Motor neuron (in vitro differentiated cells): Measurements from ENCODE around the gene PLXNB3. TPM values are rescaled to one million over a fixed set of nuclear protein-coding genes. Genes with fewer than 3 reads are reported as not detected.
"Not testable (repeated sequence)": the region's sequence is repeated elsewhere in the genome, so short reads cannot be mapped to it uniquely, and the experiment has no call there.

Source experiments
- ATAC-seq, 8 experiments: fragments of 200-7000 bp; cut with Tn5 transposase; replicated peaks in 6 of 8; 2 replicates each; pipeline ENCODE4 v1.8.0; 2021; ENCODE audit warnings: mild to moderate bottlenecking in 8 of 8, moderate library complexity in 8 of 8
- H3K27ac ChIP-seq, 2 donors: fragments of 250-450 bp; sonication (Bioruptor Pico); 2 replicates each; pipeline ENCODE4 v1.9.0; 2021; ENCODE audit warnings: antibody characterized with exemption in 2 of 2, mild to moderate bottlenecking in 2 of 2, moderate library complexity in 1 of 2
- H3K4me1 ChIP-seq, 2 donors: fragments of 250-450 bp; sonication (Bioruptor Pico); replicated peaks in 1 of 2; 2 replicates each; pipeline ENCODE4 v1.6.1; 2021; ENCODE audit warnings: antibody characterized with exemption in 2 of 2, mild to moderate bottlenecking in 2 of 2, moderate library complexity in 1 of 2
- H3K4me3 ChIP-seq, 5 donors: fragments of 250-450 bp; sonication (Bioruptor Pico); 2 replicates each; pipeline ENCODE4 v1.9.0; 2021; ENCODE audit warnings: antibody characterized with exemption in 5 of 5, mild to moderate bottlenecking in 5 of 5, moderate library complexity in 4 of 5
- WGBS, 10 experiments: fragments of 450-650 bp; shearing (Covaris generic); methylation state at CpG; one replicate each; pipeline ENCODE4 v1.0.0; 2022; 5-methylcytosine and 5-hydroxymethylcytosine counted together
- in situ Hi-C, 9 experiments: fragments of 400-800 bp; cut with MboI; loops; one replicate each; pipeline ENCODE4 v1.15.0; 2021; ENCODE audit warnings: low sequenced_read_pairs in 9 of 9, low pct_unique_long_range_greater_than_20kb in 2 of 9; ENCODE audit not compliant: unreplicated experiment in 9 of 9
- total RNA-seq, 8 experiments: library from RNA; unstranded; fragments of 300-600 nt; gene quantifications; 2 replicates each; pipeline versions ENCODE4 v1.2.3 to v1.2.4, GENCODE V29; 2022

The PLXNB3 gene
- total RNA-seq, 8 experiments from 2014 or later, result 0.62 to 4.3 (median 1.2) TPM

GRCh38 chrX:153736071-153736820 is 27.8 kb upstream of the PLXNB3 start:
- Histone ChIP-seq H3K27ac (no peak overlapping the region), H3K4me1 (no peaks in the 10 kb centered on the region), H3K4me3 (no peak overlapping the region)
- in situ Hi-C loops, result no loop called here
- no peak for ATAC-seq
- 32 to 90% (median 75%) methylated on average over 2 to 4 of the region's 30 CpGs; no CpG with 5 or more reads in 7 of the 10 experiments for WGBS, 10 experiments

- in situ Hi-C loops, result no loop called here
- Histone ChIP-seq H3K4me3 (no peak overlapping the region), H3K4me1 (no peaks in the 10 kb centered on the region), H3K27ac (no peak overlapping the region)
- 79% methylated on average over 5 of the region's 15 CpGs; no CpG with 5 or more reads in 9 of the 10 experiments for WGBS, 10 experiments
- ATAC-seq, result no peak
Observed at GRCh38 chrX:153736871-153737441, 27.1 kb upstream of the PLXNB3 start.

- ATAC-seq, result peak in 1 of 8 experiments; percentile 17
- Histone ChIP-seq H3K4me1 (peaks cover 3 to 5% of the 10 kb centered on the region in 2 donors), H3K27ac (no peak overlapping the region), H3K4me3 (no peak overlapping the region)
- in situ Hi-C loops, result no loop called here
- WGBS, 10 experiments, result no CpG with 5 or more reads among the region's 27 CpGs
Observed at GRCh38 chrX:153738056-153738605, 25.9 kb upstream of the PLXNB3 start.

GRCh38 chrX:153739754-153740486 is 24.1 kb upstream of the PLXNB3 start:
- no peak overlapping the region for H3K4me3 ChIP-seq
- in situ Hi-C loops, result no loop called here
- no peak for ATAC-seq
- no peak overlapping the region for H3K27ac ChIP-seq
- H3K4me1 ChIP-seq, result peaks cover 10 to 12% of the 10 kb centered on the region in 2 donors
- 60 to 93% (median 76%) methylated on average over 1 to 6 of the region's 29 CpGs; no CpG with 5 or more reads in 7 of the 10 experiments for WGBS, 10 experiments

GRCh38 chrX:153740631-153741222 is 23.3 kb upstream of the PLXNB3 start:
- ATAC-seq, result no peak
- no peak overlapping the region for H3K4me3 ChIP-seq
- WGBS, 10 experiments, result 0% methylated on average over 1 of the region's 16 CpGs; no CpG with 5 or more reads in 9 of the 10 experiments
- H3K4me1 ChIP-seq, result peaks cover 10 to 12% of the 10 kb centered on the region in 2 donors
- no peak overlapping the region for H3K27ac ChIP-seq
- in situ Hi-C loops, result no loop called here

- in situ Hi-C loops, result no loop called here
- Histone ChIP-seq H3K27ac (no peak overlapping the region), H3K4me3 (no peak overlapping the region), H3K4me1 (peaks cover 10 to 12% of the 10 kb centered on the region in 2 donors)
- no peak for ATAC-seq
- 58% methylated on average over 2 of the region's 14 CpGs; no CpG with 5 or more reads in 9 of the 10 experiments for WGBS, 10 experiments
Observed at GRCh38 chrX:153741446-153741845, 22.6 kb upstream of the PLXNB3 start.

GRCh38 chrX:153742111-153742510 is 21.9 kb upstream of the PLXNB3 start:
- in situ Hi-C loops, H3K27ac ChIP-seq, ATAC-seq, H3K4me3 ChIP-seq: not testable (repeated sequence)
- no CpG with 5 or more reads among the region's 14 CpGs for WGBS, 10 experiments
- peaks cover 10 to 12% of the 10 kb centered on the region in 2 donors for H3K4me1 ChIP-seq

GRCh38 chrX:153742796-153743467 is 21.1 kb upstream of the PLXNB3 start:
- no CpG with 5 or more reads among the region's 32 CpGs for WGBS, 10 experiments
- ATAC-seq, H3K4me3 ChIP-seq, in situ Hi-C loops: not testable (repeated sequence)
- Histone ChIP-seq H3K4me1 (peaks cover 10 to 12% of the 10 kb centered on the region in 2 donors), H3K27ac (peak overlapping the region in 1 of 2 donors; percentile 28)

- H3K4me3 ChIP-seq, in situ Hi-C loops: not testable (repeated sequence)
- 40% methylated on average over 2 of the region's 35 CpGs; no CpG with 5 or more reads in 9 of the 10 experiments for WGBS, 10 experiments
- H3K27ac ChIP-seq, result peak overlapping the region; percentile 30 to 69
- H3K4me1 ChIP-seq, result peaks cover 10 to 12% of the 10 kb centered on the region in 2 donors
- ATAC-seq, result peak in 7 of 8 experiments; percentile 29 to 66 (median 47)
Observed at GRCh38 chrX:153743468-153744209, 20.4 kb upstream of the PLXNB3 start.

GRCh38 chrX:153744210-153745066 is 19.6 kb upstream of the PLXNB3 start:
- in situ Hi-C loops, result no loop called here
- Histone ChIP-seq H3K27ac (peak overlapping the region; percentile 30 to 69), H3K4me1 (peaks cover 10 to 12% of the 10 kb centered on the region in 2 donors), H3K4me3 (no peak overlapping the region)
- 30% methylated on average over 2 of the region's 38 CpGs; no CpG with 5 or more reads in 9 of the 10 experiments for WGBS, 10 experiments
- peak in 1 of 8 experiments; percentile 19 for ATAC-seq

GRCh38 chrX:153745067-153745433 is 19.0 kb upstream of the PLXNB3 start:
- ATAC-seq, H3K27ac ChIP-seq, in situ Hi-C loops, H3K4me3 ChIP-seq: not testable (repeated sequence)
- WGBS, 10 experiments, result no CpG with 5 or more reads among the region's 12 CpGs
- peaks cover 10 to 13% of the 10 kb centered on the region in 2 donors for H3K4me1 ChIP-seq
